Ovary (tissue), 3 donors: ENCODE measurements around the gene SIN3A.

Source experiments
- CTCF ChIP-seq, 3 donors: fragments of 450-650 bp in 2 of 3; fragments of 200-600 bp in 1 of 3; IDR thresholded peaks; one replicate each; pipeline versions ENCODE4 v1.5.1 to v1.8.0; 2016 to 2022; ENCODE audit warnings: antibody characterized with exemption in 3 of 3, mild to moderate bottlenecking in 1 of 3
- EP300 ChIP-seq: sonication (generic); formaldehyde crosslinking; IDR thresholded peaks from one replicate; pipeline ENCODE4 v1.6.1; 2017; ENCODE audit warnings: antibody characterized with exemption
- POLR2A ChIP-seq: fragments of 450-650 bp; IDR thresholded peaks from one replicate; pipeline ENCODE4 v1.6.1; 2017; ENCODE audit warnings: antibody characterized with exemption, mild to moderate bottlenecking, moderate library complexity
- donor health status: DM: no; HTN: no; CAD: no.

GRCh38 chr15:75459581-75459980 is 8.1 kb upstream of the SIN3A start:
- TF ChIP-seq CTCF (IDR thresholded peaks at IDR 0.05), result no peak
- no peak for TF ChIP-seq EP300
- TF ChIP-seq POLR2A, result no peak
